K562 (cell line): Measurements from ENCODE around the gene CDPF1. TPM values are rescaled to one million over a fixed set of nuclear protein-coding genes. Genes with fewer than 3 reads are reported as not detected.

Experiments
- CBX3 ChIP-seq, 2 experiments: IDR thresholded peaks; 1 replicate in 1 of 2; 2 replicates in 1 of 2; pipeline ENCODE4 v1.6.1; 2012; ENCODE audit warnings: inconsistent platforms in 2 of 2, low read length in 2 of 2, borderline replicate concordance in 1 of 2, control low read depth in 1 of 2
- CREB1 ChIP-seq, 2 experiments: sonication (generic) in 1 of 2; formaldehyde crosslinking in 1 of 2; IDR thresholded peaks; 2 replicates each; pipeline versions ENCODE4 v1.6.1 to v1.8.0; 2012 to 2022; ENCODE audit warnings: inconsistent platforms in 1 of 2, mild to moderate bottlenecking in 1 of 2, missing genetic modification reagents in 1 of 2, moderate library complexity in 1 of 2
- GTF2A2 ChIP-seq: IDR thresholded peaks from 2 replicates; pipeline ENCODE4 v1.6.1; 2016; ENCODE audit warnings: mild to moderate bottlenecking, missing genetic modification characterization, missing compliant biosample characterization
- NONO ChIP-seq, 2 experiments: fragments of 200-400 bp in 1 of 2; fragments of 450-650 bp in 1 of 2; formaldehyde crosslinking in 1 of 2; IDR thresholded peaks; 2 replicates each; pipeline ENCODE4 v1.6.1; 2017; ENCODE audit warnings: low read depth in 2 of 2, mild to moderate bottlenecking in 2 of 2, moderate library complexity in 2 of 2, low read length in 1 of 2
- RBFOX2 ChIP-seq: fragments of 200-400 bp; formaldehyde crosslinking; IDR thresholded peaks from 2 replicates; pipeline ENCODE4 v1.6.1; 2017; ENCODE audit warnings: low read depth, mild to moderate bottlenecking, low read length, moderate library complexity
- TCF3 ChIP-seq: sonication (generic); formaldehyde crosslinking; IDR thresholded peaks from 2 replicates; pipeline ENCODE4 v1.4.0; 2020; ENCODE audit warnings: mild to moderate bottlenecking, missing genetic modification reagents
- THAP12 ChIP-seq: fragments of 250-450 bp; sonication (Bioruptor Pico); IDR thresholded peaks from 2 replicates; pipeline ENCODE4 v1.9.0; 2021; ENCODE audit warnings: mild to moderate bottlenecking, inconsistent platforms
- XRCC3 ChIP-seq: fragments of 450-650 bp; IDR thresholded peaks from 2 replicates; pipeline ENCODE4 v1.6.1; 2017; ENCODE audit warnings: mild to moderate bottlenecking, moderate library complexity
- ZBTB33 ChIP-seq: sonication (generic); formaldehyde crosslinking; IDR thresholded peaks from 2 replicates; pipeline ENCODE4 v1.8.1; 2023; ENCODE audit warnings: mild to moderate bottlenecking, missing genetic modification reagents
- polyA plus RNA-seq, 8 experiments: library from polyadenylated mRNA; depleted of rRNA in 4 of 8; stranded (reverse) in 5 of 8; unstranded in 3 of 8; fragments of >200 nt; fragmentation: Nextera tagmentation in 2 of 8; fragmentation: Illumina TruSeq in 1 of 8; extraction: Ambion mirVana in 2 of 8; extraction: Trizol in 1 of 8; gene quantifications; 2 replicates each; pipeline versions ENCODE4 v1.2.1 to v1.2.3, GENCODE V29; 2011 to 2014; ENCODE audit warnings: inconsistent platforms in 1 of 8, missing spikeins in 1 of 8
- total RNA-seq, 7 experiments: library from RNA; depleted of rRNA in 6 of 7; stranded (reverse); fragments of >200 nt in 6 of 7; fragmentation: Illumina TruSeq in 2 of 7; extraction: Trizol in 2 of 7; gene quantifications; 2 replicates each; pipeline versions ENCODE4 v1.2.1 to v1.2.3, GENCODE V29; 2011 to 2021; ENCODE audit warnings: low replicate concordance in 1 of 7
- TF ChIP-seq, protein P1 (sequence below), 2 experiments: fragments of 450-650 bp; formaldehyde crosslinking in 1 of 2; IDR thresholded peaks; 2 replicates each; pipeline versions ENCODE4 v1.4.0 to v1.6.1; 2014 to 2020; ENCODE audit warnings: mild to moderate bottlenecking in 2 of 2, borderline replicate concordance in 1 of 2, low read depth in 1 of 2

Gene CDPF1
- total and polyA plus RNA-seq, 9 of the 15 experiments (the other 6 are each of a cell fraction or from before 2014, with no cell fraction given): 0.84 to 19.5 (median 9.1) TPM

DNA sequence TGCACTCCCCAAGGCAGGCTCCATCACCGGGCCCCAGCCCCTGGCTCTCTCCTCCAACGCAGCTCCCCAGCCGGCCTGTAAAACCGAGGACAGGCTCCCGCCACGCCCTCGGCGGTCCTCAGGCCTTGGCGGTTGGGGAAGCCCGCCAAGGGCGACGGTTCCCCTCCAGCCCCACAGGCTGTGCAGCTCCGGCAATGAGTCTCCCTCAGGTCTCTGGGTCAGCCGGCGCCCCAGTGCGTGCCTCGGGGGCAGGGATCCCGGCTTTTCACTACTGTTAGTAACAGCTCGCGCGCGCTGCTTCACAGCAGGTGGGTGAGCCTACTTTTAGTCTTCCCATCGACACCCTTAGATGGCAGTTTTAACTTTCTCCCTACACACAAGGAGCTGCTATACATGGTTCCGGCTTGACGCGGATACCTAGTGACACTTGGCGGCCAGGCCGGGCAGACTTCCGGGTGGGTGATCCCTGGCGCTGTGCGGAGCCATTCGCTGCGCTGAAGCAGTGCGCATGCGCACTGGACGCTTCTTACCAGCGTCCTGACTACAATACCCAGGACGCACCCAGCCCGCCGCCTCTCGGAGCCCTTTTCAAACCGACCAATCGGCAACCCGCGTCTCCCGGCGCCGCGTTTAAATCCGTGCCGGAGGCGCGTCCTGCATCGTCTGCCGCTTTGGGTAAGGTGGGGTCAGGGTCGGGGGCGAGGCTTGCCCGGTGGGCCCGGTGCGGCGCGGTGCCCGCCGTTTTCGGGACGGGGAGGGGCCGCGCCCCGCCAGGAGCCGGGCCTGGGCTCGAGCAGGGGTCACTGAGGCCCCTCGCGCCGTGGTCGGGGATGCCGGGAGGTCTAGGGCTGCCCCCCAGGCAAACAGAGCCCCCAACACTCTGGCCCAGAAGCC lies 46.4 kb upstream of the CDPF1 start, which contains the start of gene GTSE1 (continued):
- TF ChIP-seq, protein P1, sequence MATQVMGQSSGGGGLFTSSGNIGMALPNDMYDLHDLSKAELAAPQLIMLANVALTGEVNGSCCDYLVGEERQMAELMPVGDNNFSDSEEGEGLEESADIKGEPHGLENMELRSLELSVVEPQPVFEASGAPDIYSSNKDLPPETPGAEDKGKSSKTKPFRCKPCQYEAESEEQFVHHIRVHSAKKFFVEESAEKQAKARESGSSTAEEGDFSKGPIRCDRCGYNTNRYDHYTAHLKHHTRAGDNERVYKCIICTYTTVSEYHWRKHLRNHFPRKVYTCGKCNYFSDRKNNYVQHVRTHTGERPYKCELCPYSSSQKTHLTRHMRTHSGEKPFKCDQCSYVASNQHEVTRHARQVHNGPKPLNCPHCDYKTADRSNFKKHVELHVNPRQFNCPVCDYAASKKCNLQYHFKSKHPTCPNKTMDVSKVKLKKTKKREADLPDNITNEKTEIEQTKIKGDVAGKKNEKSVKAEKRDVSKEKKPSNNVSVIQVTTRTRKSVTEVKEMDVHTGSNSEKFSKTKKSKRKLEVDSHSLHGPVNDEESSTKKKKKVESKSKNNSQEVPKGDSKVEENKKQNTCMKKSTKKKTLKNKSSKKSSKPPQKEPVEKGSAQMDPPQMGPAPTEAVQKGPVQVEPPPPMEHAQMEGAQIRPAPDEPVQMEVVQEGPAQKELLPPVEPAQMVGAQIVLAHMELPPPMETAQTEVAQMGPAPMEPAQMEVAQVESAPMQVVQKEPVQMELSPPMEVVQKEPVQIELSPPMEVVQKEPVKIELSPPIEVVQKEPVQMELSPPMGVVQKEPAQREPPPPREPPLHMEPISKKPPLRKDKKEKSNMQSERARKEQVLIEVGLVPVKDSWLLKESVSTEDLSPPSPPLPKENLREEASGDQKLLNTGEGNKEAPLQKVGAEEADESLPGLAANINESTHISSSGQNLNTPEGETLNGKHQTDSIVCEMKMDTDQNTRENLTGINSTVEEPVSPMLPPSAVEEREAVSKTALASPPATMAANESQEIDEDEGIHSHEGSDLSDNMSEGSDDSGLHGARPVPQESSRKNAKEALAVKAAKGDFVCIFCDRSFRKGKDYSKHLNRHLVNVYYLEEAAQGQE (IDR thresholded peaks at IDR 0.05; ENCODE audit: borderline replicate concordance): peak; percentile 54
- TF ChIP-seq, protein P1 (CRISPR knock-in tag; IDR thresholded peaks at IDR 0.05; ENCODE audit: low read depth): no peak
- TF ChIP-seq CBX3 (IDR thresholded peaks at IDR 0.05; ENCODE audit: borderline replicate concordance in 1 of 2, low read length in 2 of 2): no peak
- 0 out of 2 replicates have a peak, but pooled peaks have one; percentile 33 for TF ChIP-seq THAP12 (CRISPR knock-in tag)
- peak; percentile 87 for TF ChIP-seq RBFOX2
- TF ChIP-seq CREB1 (IDR thresholded peaks at IDR 0.05): peak; percentile 62; the same call in 1 of the 2 replicates
- TF ChIP-seq CREB1 (CRISPR knock-in tag; IDR thresholded peaks at IDR 0.05): no peak
- TF ChIP-seq GTF2A2: no peak
- peak in 1 of 2 experiments; percentile 15; a peak in 1 of 4 replicates for TF ChIP-seq NONO (IDR thresholded peaks at IDR 0.05; ENCODE audit: low read depth in 2 of 2, low read length in 1 of 2)
- TF ChIP-seq XRCC3: no peak
- TF ChIP-seq ZBTB33 (CRISPR knock-in tag): peak; percentile 30; the same call in 1 of the 2 replicates
- no peak for TF ChIP-seq TCF3
